Testis (tissue), 3 donors: ENCODE measurements around the gene COQ8B. TPM values are rescaled to one million over a fixed set of nuclear protein-coding genes. Genes with fewer than 3 reads are reported as not detected.

Experiments
- DNase-seq: peaks from one replicate; pipeline ENCODE4 v3.0.0-alpha.2; 2019
- H3K27ac ChIP-seq, 2 donors: fragments of 200-600 bp; sonication (generic); one replicate each; pipeline ENCODE4 v1.5.1; 2019
- H3K27me3 ChIP-seq: fragments of 200-600 bp; sonication (generic); one replicate; pipeline ENCODE4 v1.5.1; 2019
- H3K36me3 ChIP-seq: fragments of 200-600 bp; sonication (generic); one replicate; pipeline ENCODE4 v1.5.1; 2017; ENCODE audit warnings: low read depth; ENCODE audit errors: missing control alignments
- H3K4me1 ChIP-seq: fragments of 200-600 bp; sonication (generic); one replicate; pipeline ENCODE4 v1.5.1; 2019
- H3K4me3 ChIP-seq, 2 donors: fragments of 200-600 bp; sonication (generic); one replicate each; pipeline ENCODE4 v1.5.1; 2017 to 2019
- H3K9me3 ChIP-seq: fragments of 200-600 bp; sonication (generic); one replicate; pipeline ENCODE4 v1.5.1; 2017
- CTCF ChIP-seq, 3 experiments: fragments of 450-650 bp in 2 of 3; fragments of 200-600 bp in 1 of 3; sonication (generic) in 1 of 3; IDR thresholded peaks; one replicate each; pipeline ENCODE4 v1.5.1; 2016 to 2019; ENCODE audit warnings: antibody characterized with exemption in 3 of 3, mild to moderate bottlenecking in 2 of 3, moderate library complexity in 1 of 3
- POLR2A ChIP-seq: fragments of 450-650 bp; IDR thresholded peaks from one replicate; pipeline ENCODE4 v1.6.1; 2017; ENCODE audit warnings: antibody characterized with exemption, mild to moderate bottlenecking, moderate library complexity
- WGBS, 2 donors: methylation state at CpG; one replicate each; pipeline ENCODE4 v1.1.5; 2018; 5-methylcytosine and 5-hydroxymethylcytosine counted together
- intact Hi-C: fragments of 100-400 bp; cut with DNase I; formaldehyde crosslinking; loops from one replicate; pipeline ENCODE4 v1.15.1; 2023; ENCODE audit warnings: low total_unique reads
- polyA plus RNA-seq: library from polyadenylated mRNA; stranded (reverse); fragments of 350-450 nt; fragmentation: Illumina TruSeq; extraction: RNeasy Lipid Tissue Mini Kit (QIAGEN cat#74804); gene quantifications from one replicate; pipeline ENCODE4 v1.2.3, GENCODE V29; 2014; ENCODE audit warnings: low read depth, low replicate concordance; ENCODE audit not compliant: insufficient read depth
- total RNA-seq, 2 donors: library from RNA; depleted of rRNA; stranded (reverse); fragments of >200 nt; gene quantifications; one replicate each; pipeline ENCODE4 v1.2.3, GENCODE V29; 2016

Gene COQ8B
- total and polyA plus RNA-seq, 3 donors from 2014 or later = 43.8 to 71.7 (median 56.6) TPM

- H3K9me3 ChIP-seq = no peaks in the 10 kb centered on the region
- no peaks in the 10 kb centered on the region for H3K36me3 ChIP-seq
- no peak for TF ChIP-seq CTCF (IDR thresholded peaks at IDR 0.05)
- TF ChIP-seq POLR2A = no peak
- WGBS, 2 donors = 89 to 93% methylated on average over 4 of the region's 4 CpGs
- intact Hi-C loops = no loop called here
- DNase-seq = no peak
- H3K27me3 ChIP-seq = no peaks in the 10 kb centered on the region
- no peak overlapping the region for H3K4me3 ChIP-seq
- peaks cover 20% of the 10 kb centered on the region for H3K4me1 ChIP-seq
- H3K27ac ChIP-seq = no peak overlapping the region
These were observed 9.6 kb upstream of the COQ8B start for GRCh38 chr19:40726279-40726678.

GRCh38 chr19:40724855-40725254, 8.2 kb upstream of the COQ8B start:
- no peaks in the 10 kb centered on the region for H3K9me3 ChIP-seq
- no peak overlapping the region for H3K4me3 ChIP-seq
- peaks cover 35% of the 10 kb centered on the region for H3K4me1 ChIP-seq
- peak overlapping the region in 1 of 2 donors; percentile 18 for H3K27ac ChIP-seq
- 62 to 81% methylated on average over 3 of the region's 3 CpGs for whole genome bisulfite sequencing, 2 donors
- TF ChIP-seq CTCF (IDR thresholded peaks at IDR 0.05) (no peak), POLR2A (no peak)
- H3K36me3 ChIP-seq = no peaks in the 10 kb centered on the region
- intact Hi-C loops = no loop called here
- DNase-seq = no peak
- H3K27me3 ChIP-seq = no peaks in the 10 kb centered on the region

GRCh38 chr19:40724315-40724714, 7.6 kb upstream of the COQ8B start:
- H3K36me3 ChIP-seq = no peaks in the 10 kb centered on the region
- no peak for DNase-seq

GRCh38 chr19:40723661-40724254, 7.1 kb upstream of the COQ8B start:
- intact Hi-C loops = no loop called here
- peaks cover 40% of the 10 kb centered on the region for H3K4me1 ChIP-seq
- H3K27ac ChIP-seq = no peak overlapping the region
- no peaks in the 10 kb centered on the region for H3K27me3 ChIP-seq
- H3K36me3 ChIP-seq = no peaks in the 10 kb centered on the region
- no peak overlapping the region for H3K4me3 ChIP-seq
- H3K9me3 ChIP-seq = no peaks in the 10 kb centered on the region
- no peak for DNase-seq
- 90 to 98% methylated on average over 5 of the region's 5 CpGs for WGBS, 2 donors
- TF ChIP-seq CTCF (IDR thresholded peaks at IDR 0.05) (no peak), POLR2A (no peak)

More at GRCh38 chr19:40724315-40724714, 7.6 kb upstream of the COQ8B start:
- H3K9me3 ChIP-seq = no peaks in the 10 kb centered on the region
- peak overlapping the region in 1 of 2 donors; percentile 18 for H3K27ac ChIP-seq
- intact Hi-C loops = no loop called here
- 85 to 95% methylated on average over 4 of the region's 4 CpGs for WGBS, 2 donors
- peaks cover 40% of the 10 kb centered on the region for H3K4me1 ChIP-seq
- TF ChIP-seq CTCF (IDR thresholded peaks at IDR 0.05) (no peak), POLR2A (no peak)
- no peaks in the 10 kb centered on the region for H3K27me3 ChIP-seq
- no peak overlapping the region for H3K4me3 ChIP-seq
